HG03521 (cell line): ENCODE measurements around the gene NBL1.

Experiments
- ATAC-seq: cut with Tn5 transposase; IDR thresholded peaks from one replicate; pipeline ENCODE4 v1.9.1; 2021; ENCODE audit warnings: mild to moderate bottlenecking, moderate library complexity; ENCODE audit not compliant: unreplicated experiment

NBL1 gene

GRCh38 chr1:19665496-19666465 is 21.7 kb downstream of the NBL1 start:
- ATAC-seq: no peak

- ATAC-seq: no peak
These were observed 24.8 kb downstream of the NBL1 start for GRCh38 chr1:19668888-19669287.

- no peak for ATAC-seq
These were observed 26.7 kb downstream of the NBL1 start for GRCh38 chr1:19670787-19671186.

- ATAC-seq: no peak
These were observed 28.1 kb downstream of the NBL1 start for GRCh38 chr1:19672237-19672636.

GRCh38 chr1:19675797-19676196 is 31.7 kb downstream of the NBL1 start:
- no peak for ATAC-seq

GRCh38 chr1:19676438-19676922 is 32.4 kb downstream of the NBL1 start:
- no peak for ATAC-seq

- ATAC-seq: no peak
These were observed 34.4 kb downstream of the NBL1 start for GRCh38 chr1:19678493-19678892.

- no peak for ATAC-seq
These were observed 34.9 kb downstream of the NBL1 start for GRCh38 chr1:19678931-19679453.

GRCh38 chr1:19679691-19680090 is 35.6 kb downstream of the NBL1 start:
- ATAC-seq: no peak

- ATAC-seq: no peak
These were observed 36.5 kb downstream of the NBL1 start for GRCh38 chr1:19680644-19681043.

- ATAC-seq: no peak
These were observed 38.1 kb downstream of the NBL1 start for GRCh38 chr1:19682257-19682656.

GRCh38 chr1:19682901-19683300 is 38.8 kb downstream of the NBL1 start:
- ATAC-seq: no peak

GRCh38 chr1:19683351-19683750 is 39.2 kb downstream of the NBL1 start:
- no peak for ATAC-seq

GRCh38 chr1:19684677-19685076 is 40.6 kb downstream of the NBL1 start:
- no peak for ATAC-seq

GRCh38 chr1:19685994-19686393 is 41.9 kb downstream of the NBL1 start:
- no peak for ATAC-seq

- no peak for ATAC-seq
These were observed 43.3 kb downstream of the NBL1 start for GRCh38 chr1:19687414-19687813.

- no peak for ATAC-seq
These were observed 44.1 kb downstream of the NBL1 start for GRCh38 chr1:19688041-19688842.

GRCh38 chr1:19689085-19689757 is 45.1 kb downstream of the NBL1 start:
- no peak for ATAC-seq

- no peak for ATAC-seq
These were observed 45.7 kb downstream of the NBL1 start for GRCh38 chr1:19689856-19690255.

- ATAC-seq: no peak
These were observed 46.2 kb downstream of the NBL1 start for GRCh38 chr1:19690342-19690741.

GRCh38 chr1:19694298-19694697 is 50.2 kb downstream of the NBL1 start:
- no peak for ATAC-seq
